GM19025 (cell line): ENCODE measurements around the gene TIFAB.

Source experiments
- ATAC-seq: cut with Tn5 transposase; IDR thresholded peaks from one replicate; pipeline ENCODE4 v1.9.1; 2021; ENCODE audit warnings: mild to moderate bottlenecking, low read depth, moderate library complexity; ENCODE audit not compliant: unreplicated experiment

TIFAB gene

GRCh38 chr5:135444881-135445280 is 7.3 kb downstream of the TIFAB start:
- no peak for ATAC-seq

DNA sequence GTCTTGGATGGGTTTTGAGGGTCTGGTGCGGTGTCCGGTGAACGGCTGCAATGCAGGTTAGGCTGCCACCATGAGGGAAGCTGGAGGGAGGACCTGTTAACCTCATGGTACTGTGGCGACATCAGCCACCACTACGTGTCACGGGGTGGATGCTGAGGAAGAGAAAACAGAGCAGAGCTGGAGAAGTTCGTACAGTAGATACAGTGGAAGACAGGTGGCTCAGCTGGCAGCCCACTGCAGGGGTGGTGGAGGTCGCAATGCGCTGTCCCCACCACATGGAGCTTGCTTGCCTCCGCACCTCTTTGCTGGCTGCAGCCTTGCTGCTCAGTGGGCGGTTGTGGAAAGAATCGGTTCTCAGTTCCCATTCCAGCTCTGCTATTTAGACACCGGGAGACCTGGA is 7.8 kb downstream of the TIFAB start:
- no peak for ATAC-seq

DNA sequence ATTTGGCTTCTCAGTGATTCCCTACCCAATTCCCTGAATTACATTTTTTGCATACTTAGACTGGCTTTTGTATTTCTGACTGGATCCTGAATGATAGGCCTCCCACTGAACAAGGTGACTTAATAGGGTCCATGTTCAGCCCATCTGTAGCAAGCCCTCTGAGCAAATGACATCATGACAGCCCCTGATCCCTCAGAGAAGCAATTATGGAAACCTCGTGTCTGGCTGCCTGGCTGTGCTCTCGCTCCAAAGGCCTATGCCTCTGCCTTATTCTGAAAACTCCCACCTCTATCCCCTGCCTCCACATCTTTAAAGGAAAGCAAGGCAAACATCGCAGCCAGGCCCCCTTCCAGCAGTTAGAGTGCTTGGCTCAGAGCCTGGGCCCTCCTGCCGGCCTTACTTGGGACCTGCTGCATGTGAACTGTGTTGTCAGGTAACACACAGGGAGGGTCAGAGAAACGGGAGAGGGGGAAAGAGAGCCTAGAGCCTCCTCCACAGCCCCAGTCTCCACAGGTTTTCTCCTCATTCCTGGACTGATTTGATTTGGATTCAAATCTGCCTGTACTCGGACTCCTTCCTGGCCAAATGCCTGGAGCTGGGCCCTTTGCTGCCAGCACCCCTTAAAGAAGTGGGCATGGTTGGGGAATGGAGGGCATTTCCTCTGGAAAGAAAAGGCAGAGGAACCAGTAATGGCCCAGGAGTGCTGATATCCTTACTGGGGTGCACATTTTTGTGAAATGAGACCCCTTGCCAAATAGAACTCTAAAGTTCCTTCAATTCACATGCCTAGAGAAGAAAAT is 8.8 kb downstream of the TIFAB start:
- ATAC-seq: no peak

DNA sequence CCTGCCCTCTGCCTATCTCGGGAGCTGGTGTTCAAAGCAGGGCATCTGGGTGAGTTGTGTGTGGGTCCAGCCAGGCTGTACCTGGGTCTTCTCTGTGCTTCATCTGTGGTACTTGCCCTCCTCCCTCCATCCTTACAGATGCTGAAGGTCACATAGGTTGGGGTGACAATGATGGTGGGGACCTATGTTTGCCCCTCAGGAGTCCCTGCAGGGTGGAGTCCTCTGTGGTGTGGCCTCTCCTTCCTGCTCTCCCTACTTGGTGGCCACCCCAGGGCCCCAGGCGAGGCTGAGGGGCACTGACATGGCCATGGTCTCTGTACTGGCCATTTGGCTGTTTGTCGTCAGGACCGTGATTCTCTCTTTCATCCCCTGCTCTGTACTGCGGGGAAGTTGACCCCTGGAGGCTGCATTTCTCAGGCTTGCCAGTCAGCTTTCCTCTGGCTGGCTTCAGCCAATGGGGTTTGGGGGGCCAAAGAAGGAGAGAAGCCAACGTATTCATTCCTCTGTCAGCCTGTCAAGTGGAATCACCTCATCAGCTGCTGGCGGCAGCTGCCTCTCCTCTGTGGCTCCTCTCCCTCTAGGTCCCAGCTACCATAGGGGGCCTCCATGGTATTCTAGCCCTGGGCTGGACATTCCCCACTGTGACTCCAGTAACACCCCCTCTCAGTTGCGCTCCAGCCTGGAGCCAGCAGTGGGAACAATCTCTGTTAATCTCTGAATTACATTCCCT is 9.6 kb downstream of the TIFAB start:
- no peak for ATAC-seq

DNA sequence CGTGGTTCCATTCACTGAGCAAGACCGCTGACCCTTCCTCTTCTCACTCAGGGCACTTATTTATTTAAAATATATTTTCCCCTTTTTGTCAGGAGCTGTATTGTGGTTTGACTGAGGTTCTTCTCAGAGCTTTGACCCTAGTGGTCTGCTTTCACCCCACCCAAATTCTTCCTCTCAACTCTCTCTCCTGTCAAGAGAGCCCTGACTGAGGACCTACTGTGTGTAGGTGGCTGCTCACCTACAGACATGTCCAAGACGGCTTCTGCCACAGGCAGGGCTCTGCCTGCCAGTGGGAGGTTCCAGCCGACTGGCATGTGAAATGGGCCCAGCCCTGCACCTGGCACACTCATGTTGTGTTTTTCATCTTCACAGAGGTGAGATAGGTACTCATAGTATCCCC is 10.2 kb downstream of the TIFAB start:
- no peak for ATAC-seq

GRCh38 chr5:135441350-135441831 is 10.8 kb downstream of the TIFAB start:
- ATAC-seq: no peak

- no peak for ATAC-seq
Observed at GRCh38 chr5:135440916-135441315, 11.2 kb downstream of the TIFAB start.

DNA sequence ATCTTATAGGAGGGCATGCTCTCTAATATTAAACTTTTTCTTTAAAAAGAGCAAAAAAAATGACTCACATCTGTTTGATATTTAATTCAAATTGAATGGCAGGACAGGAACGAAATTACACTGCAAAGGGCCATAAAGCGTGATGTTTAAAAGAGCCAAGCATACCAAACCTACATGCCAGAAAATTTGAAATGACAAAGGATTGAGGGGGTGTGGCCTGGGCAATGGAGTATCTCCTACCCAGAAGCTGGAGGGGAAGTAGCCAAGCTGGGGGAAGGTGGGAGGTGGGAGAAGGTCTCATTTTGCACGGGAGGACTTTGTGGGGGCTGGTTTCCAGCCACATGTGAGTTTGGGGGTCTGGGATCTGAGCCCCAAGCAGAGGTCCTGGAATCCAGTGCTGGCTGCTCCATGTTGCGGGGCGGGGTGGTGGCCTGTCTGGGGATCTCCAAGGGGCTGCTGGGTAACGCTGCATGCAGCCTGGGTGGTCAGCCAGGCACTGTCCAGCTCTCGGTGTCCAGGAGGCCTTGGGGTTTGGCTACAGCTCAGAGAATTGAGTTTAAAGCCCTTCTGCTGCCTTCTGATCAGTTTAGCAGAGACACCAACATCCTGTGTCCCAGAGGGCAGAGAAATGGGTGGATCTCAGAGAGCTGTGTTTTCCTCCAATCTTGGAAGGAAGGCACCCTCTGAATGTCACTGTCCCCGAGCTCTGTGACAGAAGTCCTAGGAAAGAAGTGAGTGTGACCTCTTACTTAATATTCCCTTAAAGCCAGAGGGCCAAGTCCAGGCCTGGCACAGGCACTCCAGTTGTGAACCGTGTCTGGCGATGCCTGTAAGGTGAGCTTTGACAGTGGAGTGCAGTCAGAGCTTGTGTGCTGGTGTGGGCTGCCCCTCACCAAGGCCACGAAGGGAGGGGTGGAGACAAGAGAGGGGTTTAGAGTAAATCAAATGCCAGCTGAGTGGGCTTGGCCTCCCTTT is 12.6 kb downstream of the TIFAB start:
- no peak for ATAC-seq

DNA sequence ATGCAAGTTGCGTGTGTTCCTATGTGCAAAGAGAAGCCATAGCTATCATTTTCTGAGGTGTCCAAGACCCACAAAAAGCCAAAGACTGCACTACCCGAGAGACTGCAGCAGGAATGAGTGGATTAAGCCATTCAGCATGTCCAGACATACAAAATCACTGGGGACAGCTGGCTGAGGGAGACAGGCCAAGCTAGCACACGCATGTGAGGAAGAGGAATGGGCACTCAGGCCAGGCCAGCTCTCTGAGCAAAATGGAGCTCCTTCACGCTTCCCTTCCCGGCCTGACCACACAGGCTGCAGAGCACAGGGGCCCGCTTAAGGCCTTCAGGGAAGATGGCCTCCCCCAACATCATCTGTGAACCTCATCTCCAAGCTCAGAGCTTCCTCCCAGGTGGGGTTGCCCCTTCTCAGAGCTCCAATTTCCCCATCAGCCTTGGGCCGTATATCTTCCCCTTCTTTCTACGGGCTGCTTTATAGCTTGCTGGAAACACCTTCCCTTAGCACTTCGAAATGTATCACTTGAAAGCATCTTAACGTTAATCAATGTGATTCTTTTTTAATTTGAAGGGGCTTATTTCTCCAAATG is 13.4 kb downstream of the TIFAB start:
- no peak for ATAC-seq

DNA sequence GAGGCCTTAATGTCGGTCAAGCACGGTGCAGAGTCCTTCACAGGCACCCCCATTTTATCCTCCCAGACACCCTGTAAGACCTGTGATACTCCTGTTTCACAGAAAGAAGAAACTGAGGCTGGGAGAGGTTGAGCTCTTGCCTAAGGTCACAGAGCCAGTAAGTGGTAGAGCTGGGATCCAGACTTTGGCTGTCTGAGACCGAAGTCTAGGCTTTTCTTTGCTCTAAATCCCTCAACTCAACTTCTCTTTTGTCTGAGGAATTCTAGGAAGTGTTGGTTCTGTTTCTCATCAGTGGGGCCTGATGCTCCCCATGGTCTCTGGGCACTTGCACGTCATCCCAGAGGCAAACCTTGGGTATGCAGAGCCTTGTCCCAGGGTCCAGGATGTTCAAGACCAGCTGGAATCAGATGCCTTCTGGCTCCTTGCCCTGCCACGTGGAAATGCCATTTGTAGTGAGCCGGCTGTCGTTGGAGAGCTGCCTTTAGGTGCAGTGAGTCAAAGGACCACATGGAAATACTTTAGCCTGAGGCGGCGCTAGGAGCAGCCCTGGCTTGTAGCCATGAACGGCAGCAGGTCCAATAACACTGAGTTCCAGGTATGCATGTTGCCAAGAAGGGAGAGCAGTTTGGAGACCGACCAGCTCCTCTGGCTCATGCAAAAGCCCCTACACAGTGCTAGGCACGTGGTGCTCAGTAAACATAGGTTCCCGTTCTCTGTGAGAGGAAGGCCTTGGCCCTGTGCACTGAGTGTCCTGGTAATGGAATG is 14.2 kb downstream of the TIFAB start:
- ATAC-seq: no peak

DNA sequence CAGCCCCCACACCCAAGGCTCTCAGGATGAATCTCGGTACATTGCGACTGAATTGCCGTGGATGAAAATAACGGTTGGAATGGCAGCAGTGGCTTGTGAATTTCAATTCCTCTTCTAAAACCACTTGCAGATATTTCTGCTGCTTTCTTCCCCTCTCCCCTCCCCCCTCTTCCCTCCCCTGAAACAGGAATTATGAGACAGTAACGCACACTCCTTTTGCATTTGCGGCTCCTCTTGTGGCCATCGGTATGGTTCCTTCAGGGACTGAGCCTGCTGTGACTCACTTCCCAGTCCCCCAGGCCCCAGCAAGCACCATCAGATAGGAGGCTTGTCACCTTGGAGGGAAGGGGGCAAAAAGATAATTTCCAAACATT is 14.7 kb downstream of the TIFAB start:
- no peak for ATAC-seq

GRCh38 chr5:135436951-135437418 is 15.2 kb downstream of the TIFAB start:
- no peak for ATAC-seq

DNA sequence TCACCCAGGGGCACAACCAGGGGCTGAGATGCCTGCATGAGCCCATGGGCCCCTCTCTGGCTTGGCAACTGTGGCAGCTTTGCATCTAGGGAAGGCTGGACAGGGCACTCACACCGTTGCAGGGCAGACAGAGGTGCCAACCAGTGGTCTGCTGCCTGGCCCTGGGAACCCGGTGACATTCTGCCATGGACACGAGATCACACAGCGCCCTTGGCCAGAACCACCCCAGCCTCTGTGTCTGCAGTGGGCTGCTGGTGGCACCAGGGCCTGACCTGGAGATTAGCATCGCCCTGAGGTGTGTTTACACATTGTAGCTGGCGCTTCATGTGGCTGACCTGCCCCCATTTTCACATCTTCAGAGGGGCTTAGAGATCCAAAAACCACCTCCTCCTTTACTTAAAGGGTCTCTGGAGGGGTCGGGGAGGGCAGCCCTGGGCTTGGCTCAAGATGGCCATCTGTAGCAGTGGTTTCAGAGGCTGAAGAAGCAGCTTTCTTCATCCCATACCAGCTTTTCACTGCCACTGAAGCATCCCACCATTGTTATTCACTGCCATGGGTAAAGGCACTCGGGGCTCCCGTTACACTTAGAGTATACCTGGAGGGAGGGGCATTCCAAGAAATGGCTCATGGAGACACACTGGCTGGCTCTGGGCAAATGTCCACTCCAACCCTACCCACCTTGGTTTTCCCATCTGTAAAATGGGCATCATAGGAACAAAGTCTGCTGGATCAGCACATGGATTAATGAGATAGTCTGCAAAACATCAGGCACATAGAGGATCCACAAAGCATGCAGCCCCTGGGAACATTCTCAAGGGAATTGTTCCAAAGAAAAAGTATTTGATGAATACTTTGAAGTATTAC is 16.5 kb downstream of the TIFAB start:
- no peak for ATAC-seq

DNA sequence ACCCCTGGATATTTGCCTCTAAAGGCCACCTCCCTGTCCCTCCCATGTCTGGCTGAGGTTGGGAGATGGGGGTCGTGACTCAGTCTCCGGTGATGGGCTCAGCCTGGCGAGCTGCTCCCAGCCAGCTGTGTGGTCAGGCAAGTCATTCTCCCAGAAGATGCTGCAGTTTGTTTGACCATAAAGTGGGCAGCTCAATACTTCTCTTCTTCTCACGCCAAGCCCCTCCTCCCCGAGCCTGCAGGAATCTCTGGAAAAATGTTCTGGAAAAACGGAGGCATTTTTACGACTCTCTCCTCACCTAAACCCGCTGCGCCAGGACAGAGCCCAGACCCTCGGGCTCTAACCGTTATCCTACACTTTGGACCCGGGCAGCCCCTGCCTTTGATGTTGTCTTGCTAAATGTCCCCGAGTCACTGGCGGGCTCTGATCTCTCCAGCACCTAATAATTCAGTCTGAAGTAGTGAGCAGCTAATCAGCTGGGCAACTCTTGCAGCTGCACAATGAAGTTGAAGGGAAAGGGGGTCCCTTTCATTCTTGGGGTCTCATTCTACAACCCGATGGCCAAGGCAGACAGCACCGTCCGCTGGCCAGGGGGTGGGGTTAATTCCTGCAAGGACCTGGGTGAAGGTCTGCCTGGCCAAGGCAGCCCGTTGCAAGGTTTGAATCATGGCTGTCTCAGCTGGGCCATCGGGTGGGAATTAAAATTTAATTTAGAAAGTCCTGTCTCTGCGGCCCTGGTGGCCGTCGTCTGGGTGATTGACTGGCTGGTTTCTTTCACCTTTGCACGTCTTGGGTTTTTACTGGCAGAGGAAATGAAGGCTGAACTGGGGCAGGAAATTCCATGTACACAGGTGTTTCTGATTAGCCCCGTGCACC is 17.3 kb downstream of the TIFAB start:
- ATAC-seq: no peak

GRCh38 chr5:135433681-135434426 is 18.3 kb downstream of the TIFAB start:
- ATAC-seq: no peak

DNA sequence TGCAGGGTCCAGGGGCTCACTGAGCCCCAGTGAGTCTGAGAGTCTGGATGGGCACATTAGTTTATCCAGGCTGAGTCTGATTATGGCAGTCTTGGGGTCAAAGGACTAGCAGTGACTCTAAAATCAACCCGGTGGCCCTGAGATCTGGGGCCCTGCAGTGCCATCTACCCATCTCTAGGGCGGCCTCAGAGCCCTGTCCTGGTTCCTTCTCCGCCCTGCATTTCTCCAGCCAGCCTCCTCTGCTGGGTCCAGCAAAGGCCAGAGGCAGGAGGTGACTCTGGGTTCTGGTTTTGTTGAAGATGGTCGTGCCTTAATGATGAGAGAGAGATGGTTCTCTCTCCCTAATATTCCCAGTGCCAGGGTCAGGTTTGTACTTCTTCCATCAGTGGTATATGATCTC is 20.0 kb downstream of the TIFAB start:
- no peak for ATAC-seq

GRCh38 chr5:135430135-135430437 is 22.1 kb downstream of the TIFAB start:
- ATAC-seq: no peak
